Trophoblast cell (in vitro differentiated cells and primary cell): ENCODE measurements around the gene BAG3.
A peak's percentile ranks its signal among the peaks of the same experiment; 100 is the strongest.

Source experiments
- DNase-seq, 2 donors: peaks; one replicate each; pipeline ENCODE4 v3.0.0-alpha.2; 2016
- H2AFZ ChIP-seq: 2 replicates; pipeline ENCODE4 v1.6.1; 2013; ENCODE audit warnings: low read length, moderate library complexity, mild to moderate bottlenecking; ENCODE audit not compliant: insufficient read depth, poor library complexity
- H2AK5ac ChIP-seq: 2 replicates; pipeline ENCODE4 v1.6.1; 2013; ENCODE audit warnings: mild to moderate bottlenecking, low read length
- H2BK120ac ChIP-seq: 2 replicates; pipeline ENCODE4 v1.6.1; 2013; ENCODE audit warnings: low read length, mild to moderate bottlenecking, moderate library complexity; ENCODE audit not compliant: insufficient read depth, poor library complexity
- H2BK12ac ChIP-seq: 2 replicates; pipeline ENCODE4 v1.6.1; 2013; ENCODE audit warnings: mild to moderate bottlenecking, low read length, moderate library complexity
- H2BK5ac ChIP-seq: 2 replicates; pipeline ENCODE4 v1.6.1; 2013; ENCODE audit warnings: low read length, low read depth, moderate library complexity, mild to moderate bottlenecking; ENCODE audit not compliant: poor library complexity
- H3K14ac ChIP-seq: 2 replicates; pipeline ENCODE4 v1.6.1; 2013; ENCODE audit warnings: mild to moderate bottlenecking, low read length
- H3K18ac ChIP-seq: 2 replicates; pipeline ENCODE4 v1.6.1; 2013; ENCODE audit warnings: mild to moderate bottlenecking, low read length
- H3K23ac ChIP-seq: 2 replicates; pipeline ENCODE4 v1.6.1; 2013; ENCODE audit warnings: low read length
- H3K27ac ChIP-seq: 2 replicates; pipeline ENCODE4 v1.5.1; 2013; ENCODE audit warnings: low read depth, mild to moderate bottlenecking, inconsistent platforms, low read length, moderate library complexity
- H3K27me3 ChIP-seq: 2 replicates; pipeline ENCODE4 v1.6.1; 2013; ENCODE audit warnings: inconsistent platforms, mild to moderate bottlenecking, low read length, moderate library complexity; ENCODE audit not compliant: insufficient read depth
- H3K36me3 ChIP-seq, 2 experiments: 1 replicate in 1 of 2; 2 replicates in 1 of 2; pipeline ENCODE4 v1.6.1; 2013; ENCODE audit warnings: low read length in 2 of 2, mild to moderate bottlenecking in 2 of 2, moderate library complexity in 1 of 2; ENCODE audit not compliant: insufficient read depth in 2 of 2, control insufficient read depth in 1 of 2
- H3K4ac ChIP-seq: 2 replicates; pipeline ENCODE4 v1.6.1; 2013; ENCODE audit warnings: low read depth, mild to moderate bottlenecking, low read length, moderate library complexity
- H3K4me1 ChIP-seq, 2 experiments: 1 replicate in 1 of 2; 2 replicates in 1 of 2; pipeline ENCODE4 v1.6.1; 2013; ENCODE audit warnings: low read length in 2 of 2, mild to moderate bottlenecking in 2 of 2, moderate library complexity in 1 of 2; ENCODE audit not compliant: insufficient read depth in 2 of 2, control insufficient read depth in 1 of 2
- H3K4me2 ChIP-seq: 2 replicates; pipeline ENCODE4 v1.6.1; 2013; ENCODE audit warnings: inconsistent platforms, mild to moderate bottlenecking, low read length, moderate library complexity
- H3K4me3 ChIP-seq: 2 replicates; pipeline ENCODE4 v1.5.1; 2013; ENCODE audit warnings: mild to moderate bottlenecking, low read depth, low read length, inconsistent platforms
- H3K79me1 ChIP-seq: one replicate; pipeline ENCODE4 v1.6.1; 2013; ENCODE audit warnings: low read length
- H3K79me2 ChIP-seq: 2 replicates; pipeline ENCODE4 v1.6.1; 2013; ENCODE audit warnings: low read length, mild to moderate bottlenecking; ENCODE audit not compliant: control insufficient read depth, insufficient read depth, poor library complexity
- H3K9ac ChIP-seq: 2 replicates; pipeline ENCODE4 v1.6.1; 2013; ENCODE audit warnings: mild to moderate bottlenecking, low read length
- H3K9me3 ChIP-seq: 2 replicates; pipeline ENCODE4 v1.6.1; 2013; ENCODE audit warnings: low read depth, mild to moderate bottlenecking, control low read depth, inconsistent platforms, low read length; ENCODE audit not compliant: insufficient read depth
- H4K12ac ChIP-seq: 2 replicates; pipeline ENCODE4 v1.6.1; 2013; ENCODE audit warnings: low read depth, mild to moderate bottlenecking, low read length, moderate library complexity
- H4K8ac ChIP-seq: 2 replicates; pipeline ENCODE4 v1.6.1; 2013; ENCODE audit warnings: low read depth, mild to moderate bottlenecking, low read length, moderate library complexity
- H4K91ac ChIP-seq: one replicate; pipeline ENCODE4 v1.6.1; 2013; ENCODE audit warnings: low read depth, mild to moderate bottlenecking, low read length, moderate library complexity
- WGBS: extraction: QIAGEN DNeasy Blood & Tissue Kit; methylation state at CpG from one replicate; pipeline ENCODE4 v1.1.7; 2013; ENCODE audit warnings: missing lambda C conversion rate; ENCODE audit not compliant: insufficient read length, insufficient coverage; ENCODE audit errors: extremely low coverage; 5-methylcytosine and 5-hydroxymethylcytosine counted together

The BAG3 gene

DNA sequence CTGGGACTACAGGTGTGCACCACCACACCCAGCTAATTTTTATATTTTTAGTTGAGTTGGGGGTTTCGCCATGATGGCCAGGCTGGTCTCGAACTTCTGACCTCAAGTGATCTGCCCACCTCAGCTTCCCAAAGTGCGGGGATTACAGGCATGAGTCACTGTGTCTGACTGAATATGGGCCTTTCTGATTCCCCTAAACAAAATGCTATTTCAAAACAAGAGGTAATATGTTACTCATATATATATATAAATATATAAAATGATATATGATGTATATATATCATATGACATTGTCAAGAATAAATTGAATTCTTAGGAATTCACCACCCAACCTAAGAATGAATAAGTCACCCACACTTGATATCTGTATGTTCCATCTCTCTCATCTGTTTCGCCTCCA lies 41.7 kb upstream of the BAG3 start:
- H2BK12ac ChIP-seq = no peak overlapping the region
- no peak overlapping the region for H3K23ac ChIP-seq
- H4K91ac ChIP-seq = no peak overlapping the region
- H3K27ac ChIP-seq = no peak overlapping the region
- H3K4me2 ChIP-seq = no peak overlapping the region
- no peak overlapping the region for H3K4ac ChIP-seq
- no peak overlapping the region for H4K8ac ChIP-seq
- H3K79me2 ChIP-seq = no peaks in the 10 kb centered on the region
- no CpG with 5 or more reads among the region's 4 CpGs for WGBS
- no peaks in the 10 kb centered on the region for H3K36me3 ChIP-seq
- H3K18ac ChIP-seq = no peak overlapping the region
- no peak for DNase-seq
- H3K9me3 ChIP-seq = no peaks in the 10 kb centered on the region
- no peak overlapping the region for H2AK5ac ChIP-seq
- no peaks in the 10 kb centered on the region for H3K79me1 ChIP-seq
- no peak overlapping the region for H3K9ac ChIP-seq
- H2BK5ac ChIP-seq = no peak overlapping the region
- no peak overlapping the region for H2AFZ ChIP-seq
- H3K27me3 ChIP-seq = no peaks in the 10 kb centered on the region
- H4K12ac ChIP-seq = no peak overlapping the region
- no peak overlapping the region for H3K14ac ChIP-seq
- H3K4me3 ChIP-seq = no peak overlapping the region
- no peaks in the 10 kb centered on the region for H3K4me1 ChIP-seq
- H2BK120ac ChIP-seq = no peak overlapping the region

DNA sequence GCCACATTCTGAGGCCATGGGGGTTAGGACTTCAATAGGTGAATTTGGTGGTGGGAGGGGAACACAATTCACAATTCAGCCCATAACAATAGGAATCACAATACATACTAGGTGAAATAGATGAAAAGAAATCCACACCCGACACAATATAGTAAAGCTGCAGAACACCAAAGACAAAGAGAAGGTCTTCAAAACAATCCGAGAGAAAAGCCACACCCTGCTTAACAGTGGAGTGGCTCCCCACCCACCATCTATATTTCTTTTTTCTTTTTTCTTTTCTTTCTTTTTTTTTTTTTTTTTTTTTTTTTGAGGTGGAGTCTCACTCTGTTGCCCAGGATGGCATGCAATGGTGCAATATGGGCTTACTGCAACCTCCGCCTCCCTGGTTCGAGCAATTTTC lies 39.7 kb upstream of the BAG3 start:
- Histone ChIP-seq H3K4me1 (no peaks in the 10 kb centered on the region), H3K4me2 (no peak overlapping the region), H4K91ac (no peak overlapping the region), H4K12ac (no peak overlapping the region), H2BK120ac (no peak overlapping the region), H3K9ac (no peak overlapping the region), H2BK5ac (no peak overlapping the region), H3K4me3 (no peak overlapping the region), H2AK5ac (no peak overlapping the region), H3K4ac (no peak overlapping the region), H2AFZ (no peak overlapping the region), H3K27me3 (no peaks in the 10 kb centered on the region), H4K8ac (no peak overlapping the region), H3K23ac (no peak overlapping the region), H3K18ac (no peak overlapping the region), H3K9me3 (no peaks in the 10 kb centered on the region), H2BK12ac (no peak overlapping the region), H3K27ac (no peak overlapping the region), H3K79me1 (no peaks in the 10 kb centered on the region), H3K36me3 (no peaks in the 10 kb centered on the region), H3K79me2 (no peaks in the 10 kb centered on the region), H3K14ac (no peak overlapping the region)
- DNase-seq = no peak
- no CpG with 5 or more reads among the region's 4 CpGs for WGBS

DNA sequence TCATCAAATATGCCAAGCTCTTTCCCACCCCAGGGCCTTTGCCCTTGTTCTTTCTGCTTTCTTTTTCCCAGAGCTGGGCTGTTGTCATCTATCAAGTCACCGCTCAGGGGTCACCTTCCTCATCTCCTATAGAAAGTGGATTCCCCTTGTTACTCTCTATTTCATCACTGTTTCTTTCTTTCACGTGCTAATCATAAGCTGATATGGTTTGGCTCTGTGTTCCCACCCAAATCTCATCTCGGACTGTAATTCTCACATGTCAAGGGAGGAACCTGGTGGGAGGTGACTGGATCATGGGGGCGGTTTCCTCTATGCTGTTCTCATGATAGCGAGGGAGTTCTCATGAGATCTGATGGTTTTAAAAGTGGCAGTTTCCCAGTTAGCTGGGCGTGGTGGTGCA lies 37.4 kb upstream of the BAG3 start:
- H2AFZ ChIP-seq = no peak overlapping the region
- no peaks in the 10 kb centered on the region for H3K4me1 ChIP-seq
- WGBS = no CpG with 5 or more reads among the region's 6 CpGs
- no peaks in the 10 kb centered on the region for H3K79me1 ChIP-seq
- H3K9me3 ChIP-seq = no peaks in the 10 kb centered on the region
- no peak for DNase-seq
- H4K12ac ChIP-seq = no peak overlapping the region
- H2BK12ac ChIP-seq = no peak overlapping the region
- H3K4me3 ChIP-seq = no peak overlapping the region
- no peak overlapping the region for H2AK5ac ChIP-seq
- H3K23ac ChIP-seq = no peak overlapping the region
- no peak overlapping the region for H2BK120ac ChIP-seq
- no peak overlapping the region for H3K27ac ChIP-seq
- H3K4ac ChIP-seq = no peak overlapping the region
- no peak overlapping the region for H3K14ac ChIP-seq
- no peak overlapping the region for H4K8ac ChIP-seq
- H3K27me3 ChIP-seq = no peaks in the 10 kb centered on the region
- no peak overlapping the region for H3K18ac ChIP-seq
- no peak overlapping the region for H2BK5ac ChIP-seq
- no peak overlapping the region for H3K9ac ChIP-seq
- H3K4me2 ChIP-seq = no peak overlapping the region
- H3K79me2 ChIP-seq = no peaks in the 10 kb centered on the region
- no peak overlapping the region for H4K91ac ChIP-seq
- no peaks in the 10 kb centered on the region for H3K36me3 ChIP-seq

DNA sequence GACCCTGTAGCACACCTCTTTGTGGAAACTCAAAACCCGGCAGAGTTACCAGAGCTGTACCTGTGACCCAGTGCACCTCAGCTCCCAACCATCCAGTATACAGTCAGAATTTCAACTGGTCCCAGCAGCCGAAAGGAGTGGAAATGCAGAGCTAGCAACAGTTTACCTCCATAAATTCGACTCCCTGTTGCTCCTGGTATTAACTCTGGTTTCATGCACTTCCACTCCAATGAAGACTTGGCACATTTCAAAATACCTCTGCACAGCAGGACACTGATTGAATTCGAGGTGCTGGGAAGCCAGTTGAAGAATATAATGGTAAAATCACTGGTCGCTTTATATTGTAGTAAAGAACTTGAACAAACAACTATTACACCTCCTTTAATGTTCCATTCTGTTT lies 36.5 kb upstream of the BAG3 start:
- no peak for DNase-seq
- Histone ChIP-seq H3K9me3 (no peaks in the 10 kb centered on the region), H3K4me3 (no peak overlapping the region), H3K27ac (no peak overlapping the region), H3K79me1 (no peaks in the 10 kb centered on the region), H3K18ac (no peak overlapping the region), H3K79me2 (no peaks in the 10 kb centered on the region), H4K8ac (no peak overlapping the region), H3K4ac (no peak overlapping the region), H2BK12ac (no peak overlapping the region), H3K23ac (no peak overlapping the region), H4K12ac (no peak overlapping the region), H3K27me3 (no peaks in the 10 kb centered on the region), H3K36me3 (no peaks in the 10 kb centered on the region), H4K91ac (no peak overlapping the region), H2BK5ac (no peak overlapping the region), H3K4me1 (no peaks in the 10 kb centered on the region), H3K14ac (no peak overlapping the region), H3K4me2 (no peak overlapping the region), H2AK5ac (no peak overlapping the region), H2BK120ac (no peak overlapping the region), H2AFZ (no peak overlapping the region), H3K9ac (peak overlapping the region; percentile 76)
- no CpG with 5 or more reads among the region's 5 CpGs for WGBS
